Mesendoderm (in vitro differentiated cells): ENCODE data around the gene WDR37.

Experiments used
- DNase-seq: peaks from one replicate; pipeline ENCODE4 v3.0.0; 2013
- H2AK5ac ChIP-seq: 2 replicates; pipeline ENCODE4 v1.6.1; 2013; ENCODE audit warnings: low read length, inconsistent platforms
- H2BK120ac ChIP-seq: 2 replicates; pipeline ENCODE4 v1.6.1; 2013; ENCODE audit warnings: low read depth, mild to moderate bottlenecking, low read length, moderate library complexity, mixed read lengths
- H2BK15ac ChIP-seq: replicated peaks from 2 replicates; pipeline ENCODE4 v1.6.1; 2013; ENCODE audit warnings: low read depth, mild to moderate bottlenecking, moderate library complexity
- H2BK5ac ChIP-seq: 2 replicates; pipeline ENCODE4 v1.6.1; 2013; ENCODE audit warnings: low read length, inconsistent platforms
- H3K18ac ChIP-seq: 2 replicates; pipeline ENCODE4 v1.6.1; 2013; ENCODE audit warnings: mild to moderate bottlenecking, low read length, mixed read lengths
- H3K23ac ChIP-seq: one replicate; pipeline ENCODE4 v1.6.1; 2013; ENCODE audit warnings: low read length
- H3K27ac ChIP-seq: 2 replicates; pipeline ENCODE4 v1.5.1; 2013; ENCODE audit warnings: low read depth, mild to moderate bottlenecking, inconsistent platforms, low read length, moderate library complexity
- H3K27me3 ChIP-seq: 2 replicates; pipeline ENCODE4 v1.6.1; 2013; ENCODE audit warnings: low read length, control low read depth, mild to moderate bottlenecking, inconsistent platforms; ENCODE audit not compliant: insufficient read depth, poor library complexity
- H3K36me3 ChIP-seq: 2 replicates; pipeline ENCODE4 v1.6.1; 2013; ENCODE audit warnings: low read length, inconsistent platforms; ENCODE audit not compliant: control insufficient read depth, insufficient read depth
- H3K4ac ChIP-seq: one replicate; pipeline ENCODE4 v1.6.1; 2013; ENCODE audit warnings: low read depth, mild to moderate bottlenecking, low read length, moderate library complexity
- H3K4me1 ChIP-seq: 2 replicates; pipeline ENCODE4 v1.6.1; 2013; ENCODE audit warnings: low read depth, low read length, inconsistent platforms; ENCODE audit not compliant: control insufficient read depth
- H3K4me2 ChIP-seq: 2 replicates; pipeline ENCODE4 v1.6.1; 2013; ENCODE audit warnings: low read length
- H3K4me3 ChIP-seq: 2 replicates; pipeline ENCODE4 v1.5.1; 2013; ENCODE audit warnings: mild to moderate bottlenecking, low read length
- H3K56ac ChIP-seq: one replicate; pipeline ENCODE4 v1.6.1; 2013; ENCODE audit warnings: low read length
- H3K79me1 ChIP-seq: 2 replicates; pipeline ENCODE4 v1.6.1; 2013; ENCODE audit warnings: low read length, inconsistent platforms
- H3K79me2 ChIP-seq: 2 replicates; pipeline ENCODE4 v1.6.1; 2013; ENCODE audit warnings: mild to moderate bottlenecking, low read length; ENCODE audit not compliant: control insufficient read depth, insufficient read depth
- H3K9ac ChIP-seq: 2 replicates; pipeline ENCODE4 v1.6.1; 2013; ENCODE audit warnings: low read length, inconsistent platforms
- H4K5ac ChIP-seq: one replicate; pipeline ENCODE4 v1.6.1; 2013; ENCODE audit warnings: low read length
- H4K8ac ChIP-seq: one replicate; pipeline ENCODE4 v1.6.1; 2013; ENCODE audit warnings: low read depth, mild to moderate bottlenecking, control low read depth, low read length, moderate library complexity
- WGBS: extraction: QIAGEN DNeasy Blood & Tissue Kit; methylation state at CpG from one replicate; pipeline ENCODE4 v1.1.7; 2013; ENCODE audit warnings: low lambda C conversion rate, missing lambda C conversion rate; ENCODE audit not compliant: insufficient coverage; ENCODE audit errors: extremely low coverage; 5-methylcytosine and 5-hydroxymethylcytosine counted together

The WDR37 gene

GRCh38 chr10:1142596-1142995 is 86.4 kb downstream of the WDR37 start:
- Histone ChIP-seq H3K27me3 (no peaks in the 10 kb centered on the region), H3K56ac (no peak overlapping the region), H3K9ac (no peak overlapping the region), H3K4me2 (no peak overlapping the region), H2BK5ac (no peak overlapping the region), H3K18ac (no peak overlapping the region), H4K8ac (no peak overlapping the region), H2AK5ac (no peak overlapping the region), H3K23ac (no peak overlapping the region), H4K5ac (no peak overlapping the region), H2BK15ac (no peak overlapping the region), H3K27ac (no peak overlapping the region), H3K4me1 (no peaks in the 10 kb centered on the region), H3K79me1 (no peaks in the 10 kb centered on the region), H3K4me3 (no peak overlapping the region), H3K79me2 (no peaks in the 10 kb centered on the region), H2BK120ac (no peak overlapping the region), H3K4ac (no peak overlapping the region), H3K36me3 (no peaks in the 10 kb centered on the region)
- WGBS = 100% methylated on average over 1 of the region's 3 CpGs
- DNase-seq = no peak

GRCh38 chr10:1147810-1148209 is 91.6 kb downstream of the WDR37 start:
- H3K9ac ChIP-seq = no peak overlapping the region
- no peaks in the 10 kb centered on the region for H3K27me3 ChIP-seq
- H2BK5ac ChIP-seq = no peak overlapping the region
- no peak overlapping the region for H4K5ac ChIP-seq
- H2BK15ac ChIP-seq = no peak overlapping the region
- no peaks in the 10 kb centered on the region for H3K79me1 ChIP-seq
- H3K4ac ChIP-seq = no peak overlapping the region
- no peak overlapping the region for H2BK120ac ChIP-seq
- H3K79me2 ChIP-seq = no peaks in the 10 kb centered on the region
- no peak overlapping the region for H2AK5ac ChIP-seq
- no peak overlapping the region for H3K27ac ChIP-seq
- H3K36me3 ChIP-seq = no peaks in the 10 kb centered on the region
- H3K4me3 ChIP-seq = no peak overlapping the region
- WGBS = no CpG with 5 or more reads among the region's 5 CpGs
- no peak for DNase-seq
- H3K18ac ChIP-seq = no peak overlapping the region
- H3K56ac ChIP-seq = no peak overlapping the region
- no peak overlapping the region for H3K23ac ChIP-seq
- no peak overlapping the region for H3K4me2 ChIP-seq
- H4K8ac ChIP-seq = no peak overlapping the region
- no peaks in the 10 kb centered on the region for H3K4me1 ChIP-seq

DNA sequence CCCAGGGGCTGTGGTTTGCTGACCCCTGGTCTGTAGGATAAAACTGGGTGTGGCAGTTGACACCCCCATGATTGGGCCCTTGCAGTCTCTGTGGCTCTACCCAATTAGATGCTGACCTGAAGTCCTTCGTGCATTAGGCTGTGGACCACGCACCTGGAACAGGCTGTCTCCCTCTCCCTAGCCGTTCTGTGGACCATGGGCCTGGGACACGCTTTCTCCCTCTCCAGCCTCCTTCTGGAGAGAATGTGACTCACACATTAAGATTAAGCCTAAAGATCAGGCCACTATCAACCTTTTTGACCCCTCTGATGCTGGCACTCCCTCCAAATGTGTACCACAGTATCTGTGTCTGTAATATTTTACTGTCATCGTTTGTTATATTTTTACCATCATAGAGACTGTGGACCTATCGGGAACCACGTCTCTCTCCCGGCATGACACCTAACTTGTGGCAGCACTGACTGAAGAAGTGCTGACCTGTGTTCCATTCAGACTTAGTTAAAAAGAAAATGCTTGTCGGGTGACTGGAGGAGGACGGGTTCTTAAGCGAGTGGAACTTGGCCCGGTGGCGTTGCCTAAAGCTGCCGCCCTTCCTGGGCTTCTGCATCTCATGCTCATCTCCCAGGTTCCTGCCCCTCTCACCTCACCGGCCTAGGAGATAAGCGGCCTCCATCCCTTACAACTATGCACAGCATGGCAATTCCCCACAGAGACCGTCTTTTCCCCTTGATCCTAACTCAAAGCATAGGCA is 92.8 kb downstream of the WDR37 start:
- Histone ChIP-seq H3K79me1 (no peaks in the 10 kb centered on the region), H3K9ac (no peak overlapping the region), H2BK5ac (no peak overlapping the region), H2AK5ac (no peak overlapping the region), H3K18ac (no peak overlapping the region), H3K4me1 (no peaks in the 10 kb centered on the region), H3K4me3 (no peak overlapping the region), H3K23ac (no peak overlapping the region), H2BK15ac (no peak overlapping the region), H3K79me2 (no peaks in the 10 kb centered on the region), H3K4ac (no peak overlapping the region), H2BK120ac (no peak overlapping the region), H3K4me2 (no peak overlapping the region), H4K8ac (no peak overlapping the region), H4K5ac (no peak overlapping the region), H3K27ac (no peak overlapping the region), H3K27me3 (no peaks in the 10 kb centered on the region), H3K56ac (no peak overlapping the region), H3K36me3 (no peaks in the 10 kb centered on the region)
- DNase-seq = no peak
- no CpG with 5 or more reads among the region's 17 CpGs for WGBS

GRCh38 chr10:1149793-1150637 is 93.8 kb downstream of the WDR37 start:
- Histone ChIP-seq H2AK5ac (no peak overlapping the region), H3K4ac (no peak overlapping the region), H4K8ac (no peak overlapping the region), H2BK15ac (no peak overlapping the region), H4K5ac (no peak overlapping the region), H3K56ac (no peak overlapping the region), H3K18ac (no peak overlapping the region), H3K36me3 (no peaks in the 10 kb centered on the region), H3K27me3 (no peaks in the 10 kb centered on the region), H3K4me2 (no peak overlapping the region), H3K4me1 (no peaks in the 10 kb centered on the region), H3K23ac (no peak overlapping the region), H3K9ac (no peak overlapping the region), H3K27ac (no peak overlapping the region), H2BK5ac (no peak overlapping the region), H3K4me3 (no peak overlapping the region), H3K79me1 (no peaks in the 10 kb centered on the region), H2BK120ac (no peak overlapping the region), H3K79me2 (no peaks in the 10 kb centered on the region)
- peak; percentile 74 for DNase-seq
- WGBS = no CpG with 5 or more reads among the region's 23 CpGs

DNA sequence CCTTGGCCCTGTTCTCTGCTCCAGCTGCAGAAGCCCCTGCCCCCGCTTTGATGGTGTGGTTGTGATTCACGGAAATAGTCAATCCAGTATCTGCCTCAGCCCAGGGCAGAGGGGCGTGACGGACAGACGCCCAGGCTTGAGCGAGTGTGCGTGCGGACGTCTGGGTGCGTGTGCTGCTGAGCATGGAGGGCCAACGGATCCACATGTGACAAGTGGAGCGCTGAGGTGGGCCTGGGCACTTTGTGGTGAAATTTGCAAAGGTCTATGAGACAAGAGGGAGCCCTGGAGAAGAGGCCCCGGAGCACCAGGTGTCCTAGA is 94.4 kb downstream of the WDR37 start:
- Histone ChIP-seq H3K79me1 (no peaks in the 10 kb centered on the region), H2BK5ac (no peak overlapping the region), H3K4me1 (no peaks in the 10 kb centered on the region), H3K4me3 (no peak overlapping the region), H3K27ac (no peak overlapping the region), H4K5ac (no peak overlapping the region), H3K18ac (no peak overlapping the region), H4K8ac (no peak overlapping the region), H3K27me3 (no peaks in the 10 kb centered on the region), H3K79me2 (no peaks in the 10 kb centered on the region), H2AK5ac (no peak overlapping the region), H3K56ac (no peak overlapping the region), H3K4me2 (no peak overlapping the region), H2BK120ac (no peak overlapping the region), H3K4ac (no peak overlapping the region), H3K9ac (no peak overlapping the region), H3K36me3 (no peaks in the 10 kb centered on the region), H3K23ac (no peak overlapping the region), H2BK15ac (no peak overlapping the region)
- no CpG with 5 or more reads among the region's 13 CpGs for WGBS
- DNase-seq = no peak
